ENCODE measurements around the gene GPHN.

GRCh38 chr14:67191768-67192290 is 683.9 kb downstream of the GPHN start:
- TF ChIP-seq POLR2A (IDR thresholded peaks at IDR 0.05; ENCODE audit: low read depth, low read length), result no peak
- no peak for TF ChIP-seq CTCF (IDR thresholded peaks at IDR 0.05; ENCODE audit: extremely low read depth in 1 of 2, insufficient read depth in 1 of 2, low read depth in 1 of 2, low read length in 2 of 2)
- TF ChIP-seq MAX (IDR thresholded peaks at IDR 0.05; ENCODE audit: insufficient read depth, insufficient read length), result no peak
